Glomerular visceral epithelial cell (primary cell): Measurements from ENCODE around the gene AK5.
"Not testable (repeated sequence)": the region's sequence is repeated elsewhere in the genome, so short reads cannot be mapped to it uniquely, and the experiment has no call there.

Experiments
- DNase-seq: peaks from one replicate; pipeline ENCODE4 v3.0.0-alpha.2; 2016; ENCODE audit errors: extremely low spot score

Gene AK5

DNA sequence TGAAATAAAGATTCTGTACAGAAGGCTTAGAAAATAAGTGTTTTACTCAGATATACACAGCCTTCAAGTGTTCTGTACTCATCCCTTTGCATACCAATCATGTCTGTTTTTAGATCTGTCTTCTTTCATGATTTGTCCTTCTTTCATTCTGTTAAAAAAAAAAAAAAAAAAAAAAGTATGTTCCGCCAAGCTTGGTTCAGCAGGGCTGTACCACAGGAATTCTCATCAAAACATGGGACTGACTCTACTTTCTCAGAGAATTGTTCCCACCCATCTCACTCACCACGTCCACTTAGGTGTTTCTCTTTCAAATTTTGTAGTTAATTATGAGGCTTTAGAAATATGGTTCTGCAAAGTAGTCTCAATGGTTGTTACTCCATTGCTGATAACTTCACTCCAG is 119.0 kb downstream of the AK5 start:
- DNase-seq = no peak

DNA sequence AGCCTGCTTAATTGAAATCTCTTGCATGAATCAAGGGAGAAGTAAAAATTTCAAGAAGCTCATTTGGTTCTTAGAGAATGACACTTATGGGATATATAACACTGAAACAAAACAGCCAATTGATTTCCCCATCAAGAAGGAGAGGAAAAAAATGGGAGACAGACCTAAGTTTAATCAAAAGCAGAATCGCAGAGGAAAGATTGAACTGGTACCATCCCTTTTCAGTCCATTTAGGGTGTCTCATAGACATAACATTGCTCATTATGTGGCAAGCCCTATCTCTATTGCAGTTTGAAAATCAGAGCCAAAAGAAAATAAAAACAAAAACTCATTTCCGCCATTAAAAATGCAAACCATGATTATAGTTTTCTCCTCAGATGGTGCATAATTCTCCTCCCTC is 119.6 kb downstream of the AK5 start:
- no peak for DNase-seq

DNA sequence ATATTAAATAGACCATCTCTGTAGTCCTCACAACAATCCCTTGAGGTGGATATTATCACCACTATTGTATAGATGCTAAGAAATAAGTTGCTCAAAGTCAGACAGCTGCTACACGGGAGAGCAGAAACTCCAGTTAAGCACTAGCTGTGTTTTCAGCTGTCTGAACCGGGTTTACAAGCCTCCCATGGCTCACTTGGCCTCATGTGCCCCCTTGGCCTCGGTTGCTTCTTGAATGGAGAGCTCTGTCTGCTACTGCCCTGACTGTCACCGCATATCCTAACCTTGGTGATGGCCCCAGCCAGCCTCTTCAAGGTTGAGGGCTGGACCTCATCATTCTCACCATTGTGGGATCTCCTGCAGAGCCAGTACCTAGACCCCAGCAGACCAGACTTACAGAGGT is 123.4 kb downstream of the AK5 start:
- no peak for DNase-seq

DNA sequence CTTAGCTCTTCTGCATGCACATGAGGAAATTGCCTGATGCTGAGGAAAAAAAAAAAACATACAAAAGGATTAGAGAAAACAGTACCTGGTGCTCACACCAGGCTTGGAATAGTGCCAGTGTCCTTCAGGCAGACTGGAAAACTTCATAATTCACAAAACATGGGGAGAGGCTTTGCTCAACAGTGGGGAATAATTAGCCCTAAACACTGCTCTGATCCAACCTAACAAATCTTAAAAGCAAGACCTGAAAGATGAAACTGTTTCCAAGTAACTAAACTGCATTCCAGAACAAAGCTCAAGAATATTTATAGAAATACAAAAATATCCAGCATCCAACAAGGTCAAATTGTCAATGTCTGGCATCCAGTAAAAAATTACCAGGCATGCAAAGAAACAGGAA is 124.8 kb downstream of the AK5 start:
- DNase-seq = no peak

DNA sequence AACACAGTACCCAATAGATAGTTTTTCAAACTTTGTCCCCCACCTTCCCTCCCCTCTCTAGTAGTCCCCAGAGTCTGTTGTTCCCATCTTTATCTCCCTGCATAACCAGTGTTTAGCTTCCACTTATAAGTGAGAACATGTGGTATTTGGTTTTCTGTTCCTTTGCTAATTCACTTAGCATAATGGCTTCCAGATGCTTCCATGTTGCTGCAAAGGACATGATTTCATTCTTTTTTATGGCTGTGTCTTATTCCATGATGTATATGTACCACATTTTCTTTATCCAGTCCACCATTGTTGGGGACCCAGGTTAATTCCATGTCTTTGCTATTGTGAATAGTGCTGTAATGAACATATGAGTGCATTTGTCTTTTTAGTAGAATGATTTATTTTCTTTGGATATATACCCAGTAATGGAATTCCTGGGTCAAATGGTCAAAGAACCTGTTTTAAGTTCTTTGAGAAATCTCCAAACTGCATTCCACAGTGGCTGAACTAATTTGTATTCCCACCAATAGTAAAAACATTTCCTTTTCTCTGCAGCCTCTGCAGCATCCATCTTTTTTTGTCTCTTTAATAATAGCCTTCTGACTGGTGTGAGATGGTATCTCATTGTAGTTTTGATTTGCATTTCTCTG is 126.0 kb downstream of the AK5 start:
- DNase-seq = no peak

DNA sequence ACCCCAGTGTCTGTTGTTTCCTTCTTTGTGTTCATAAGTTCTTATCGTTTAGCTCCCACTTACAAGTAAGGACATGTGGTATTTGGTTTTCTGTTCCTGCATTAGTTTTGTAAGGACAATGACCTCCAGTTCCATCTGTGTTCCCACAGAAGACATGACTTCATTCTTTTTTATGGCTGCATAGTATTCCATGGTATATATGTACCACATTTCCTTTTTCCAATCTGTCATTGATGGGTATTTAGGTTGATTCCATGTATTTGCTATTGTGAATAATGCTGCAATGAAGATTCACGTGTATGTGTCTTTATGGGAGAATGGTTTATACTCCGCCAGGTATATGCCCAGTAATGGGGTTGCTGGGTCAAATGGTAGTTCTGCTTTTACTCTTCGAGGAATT is 127.1 kb downstream of the AK5 start:
- DNase-seq = not testable (repeated sequence)

DNA sequence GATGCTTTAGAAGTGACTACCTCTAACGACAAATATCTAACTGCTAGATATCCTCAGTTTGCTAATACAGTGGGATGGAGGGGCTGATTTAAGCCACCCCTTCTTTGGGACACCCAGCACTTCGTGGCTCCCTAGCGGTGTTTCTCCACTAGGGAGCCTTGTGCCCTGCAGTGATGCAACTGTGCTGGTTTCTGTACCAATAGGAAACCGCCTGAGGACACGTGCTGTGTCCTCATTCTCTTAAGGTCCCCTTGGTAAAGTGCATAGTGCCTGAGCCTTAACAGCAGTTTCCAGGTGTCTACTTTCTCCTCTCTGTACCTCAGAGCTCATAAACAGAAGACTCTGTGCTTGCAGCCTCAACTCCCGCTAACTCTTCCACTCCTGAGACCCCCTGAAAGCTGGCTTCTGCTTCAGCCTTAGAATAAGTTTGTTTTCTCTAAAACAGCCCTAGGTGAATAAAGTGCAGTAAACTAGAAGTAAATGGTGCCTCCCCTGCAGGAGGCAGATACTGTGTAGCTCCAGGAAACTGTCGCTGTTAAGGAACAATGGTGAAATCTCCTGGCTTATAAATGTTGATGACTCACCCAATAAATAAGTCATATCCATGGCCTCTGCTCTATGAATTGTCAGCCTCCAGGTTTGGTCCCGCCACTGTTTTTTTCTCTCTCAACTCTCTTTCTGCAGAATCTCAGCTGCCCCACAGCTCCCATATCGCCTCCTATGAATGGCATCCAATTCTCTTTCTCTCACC is 130.4 kb downstream of the AK5 start:
- no peak for DNase-seq

DNA sequence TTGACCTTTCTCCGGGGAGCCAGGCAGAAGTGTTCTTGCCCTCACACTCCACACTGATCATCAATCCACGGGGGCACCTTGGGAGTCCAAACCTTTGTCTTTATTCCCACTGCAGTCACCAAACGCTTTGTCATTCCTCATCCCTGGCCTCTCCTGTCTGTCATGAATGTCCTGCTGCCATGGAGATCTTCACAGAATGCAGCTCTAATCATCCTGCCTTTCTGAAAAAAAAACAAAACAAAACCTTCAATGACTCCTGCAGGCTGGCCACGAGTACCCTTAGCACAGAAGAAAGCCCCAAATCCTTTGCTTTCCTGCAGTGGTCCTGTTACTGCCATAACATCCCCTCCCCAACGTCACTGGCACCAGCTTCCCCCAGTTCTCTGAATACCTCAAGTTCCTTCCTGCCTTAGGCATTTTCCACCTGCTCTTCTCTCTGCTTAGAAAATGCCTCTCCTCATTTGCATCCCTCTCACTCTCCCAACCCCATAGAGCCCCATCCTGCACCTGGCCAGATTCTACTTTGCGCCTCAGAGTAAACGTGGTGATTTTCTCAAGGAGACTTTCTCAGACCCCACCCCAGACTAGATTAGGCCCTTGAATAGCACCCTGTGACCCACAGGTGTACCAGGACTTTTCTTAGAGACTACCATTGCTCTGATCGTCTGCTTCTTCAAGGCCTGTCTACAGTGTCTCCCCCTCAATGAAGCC is 131.2 kb downstream of the AK5 start:
- no peak for DNase-seq

DNA sequence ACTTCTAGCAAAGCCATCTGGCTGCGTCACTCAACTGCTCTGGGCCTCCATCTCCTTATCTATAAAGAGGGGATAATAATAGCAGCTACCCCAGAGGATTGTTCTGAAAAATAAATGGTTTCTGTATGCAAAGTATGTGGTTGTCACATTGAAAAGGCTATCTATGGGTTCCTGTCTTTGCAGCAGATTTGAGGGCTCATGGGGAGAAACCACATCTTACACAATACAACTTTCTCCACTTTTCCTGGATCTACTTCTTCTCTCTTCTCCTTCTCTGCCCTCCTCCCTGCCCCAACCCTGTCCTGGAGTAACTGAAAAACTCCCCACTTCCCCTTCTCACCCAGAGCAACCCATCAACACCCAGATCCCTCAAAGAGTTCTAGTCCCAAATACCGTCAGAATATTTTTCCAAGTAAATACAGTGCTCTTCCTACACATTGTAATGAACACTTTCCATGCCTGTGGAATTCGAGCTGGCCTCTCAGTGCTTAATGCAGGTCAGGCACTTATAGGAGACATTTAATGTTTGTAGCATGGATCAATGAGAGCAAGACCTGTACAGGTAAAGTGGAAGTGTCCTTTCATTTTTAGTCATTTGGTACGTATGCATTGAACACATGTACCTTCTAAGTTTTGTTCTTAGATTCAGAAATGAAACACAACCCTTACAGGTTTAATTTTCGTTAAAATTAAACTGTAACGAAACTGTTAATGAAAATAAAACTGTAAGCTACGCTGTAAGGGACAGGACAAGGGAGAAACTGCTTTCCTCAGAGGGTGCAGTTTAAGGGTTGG is 131.9 kb downstream of the AK5 start:
- no peak for DNase-seq

DNA sequence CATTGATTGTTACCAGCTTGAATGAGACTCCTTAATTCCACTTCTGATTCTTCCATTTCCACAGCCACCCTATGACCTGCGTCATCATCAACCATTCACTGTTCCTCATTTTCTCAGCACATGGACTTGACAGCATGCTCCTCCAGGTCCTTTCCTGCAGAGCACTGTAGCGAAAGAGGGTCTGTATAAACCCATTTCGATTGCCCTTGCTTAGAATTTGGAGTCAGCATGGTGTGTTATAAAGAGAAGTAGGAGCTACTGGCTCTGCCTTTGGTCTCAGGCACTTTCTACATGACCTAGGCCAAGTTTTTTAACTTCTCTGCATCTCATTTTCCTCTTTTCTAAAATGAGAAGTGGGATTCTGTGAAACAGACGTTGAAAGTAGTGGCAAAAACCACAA is 133.8 kb downstream of the AK5 start:
- no peak for DNase-seq

DNA sequence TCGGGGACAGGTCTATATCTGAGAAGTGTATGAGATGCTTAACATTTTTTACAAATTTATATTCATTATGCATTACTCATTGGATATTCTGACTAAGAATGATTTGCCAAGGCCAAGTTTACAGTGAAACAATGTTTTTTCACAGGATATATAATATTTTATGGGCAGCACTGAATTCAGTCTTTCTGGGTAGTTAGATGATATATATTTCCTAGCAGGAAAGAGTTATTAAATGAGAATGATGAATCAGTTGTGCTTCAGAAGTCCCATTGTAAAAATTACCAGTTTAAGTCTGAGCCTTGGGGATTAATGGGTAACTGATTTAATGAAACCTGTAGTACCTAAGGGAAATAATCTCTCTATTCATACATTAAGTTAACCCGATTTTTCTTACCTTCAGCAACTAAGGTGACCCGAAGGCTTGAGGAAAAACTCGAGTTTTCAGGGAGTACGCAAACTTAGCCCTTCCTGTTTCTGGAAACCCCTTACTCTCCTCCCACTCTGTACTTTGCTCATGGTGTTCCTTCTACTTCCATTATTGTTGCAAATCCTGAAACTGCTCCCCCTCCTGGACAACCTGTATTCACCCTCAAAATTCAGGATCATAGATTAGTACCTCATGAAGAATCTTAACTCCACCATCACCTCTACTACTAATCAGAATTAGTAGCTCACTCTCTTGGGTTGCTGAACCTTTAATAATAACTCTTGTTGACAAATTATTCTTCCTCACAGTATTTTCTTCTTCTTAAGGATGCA is 135.1 kb downstream of the AK5 start:
- DNase-seq = peak; percentile 19

DNA sequence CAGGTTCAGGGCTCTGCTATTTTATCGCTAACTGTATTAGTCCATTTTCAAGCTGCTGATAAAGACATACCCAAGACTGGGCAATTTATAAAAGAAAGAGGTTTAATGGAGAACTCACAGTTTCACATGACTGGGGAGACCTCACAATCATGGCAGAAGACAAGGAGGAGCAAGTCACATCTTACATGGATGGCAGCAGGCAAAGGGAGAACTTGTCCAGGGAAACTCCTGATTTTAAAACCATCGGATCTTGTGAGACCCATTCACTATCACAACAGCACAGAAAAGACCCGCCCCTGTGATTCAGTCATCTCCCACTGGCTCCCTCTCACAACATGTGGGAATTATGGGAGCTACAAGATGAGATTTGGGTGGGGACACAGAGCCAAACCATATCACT is 136.2 kb downstream of the AK5 start:
- DNase-seq = not testable (repeated sequence)

DNA sequence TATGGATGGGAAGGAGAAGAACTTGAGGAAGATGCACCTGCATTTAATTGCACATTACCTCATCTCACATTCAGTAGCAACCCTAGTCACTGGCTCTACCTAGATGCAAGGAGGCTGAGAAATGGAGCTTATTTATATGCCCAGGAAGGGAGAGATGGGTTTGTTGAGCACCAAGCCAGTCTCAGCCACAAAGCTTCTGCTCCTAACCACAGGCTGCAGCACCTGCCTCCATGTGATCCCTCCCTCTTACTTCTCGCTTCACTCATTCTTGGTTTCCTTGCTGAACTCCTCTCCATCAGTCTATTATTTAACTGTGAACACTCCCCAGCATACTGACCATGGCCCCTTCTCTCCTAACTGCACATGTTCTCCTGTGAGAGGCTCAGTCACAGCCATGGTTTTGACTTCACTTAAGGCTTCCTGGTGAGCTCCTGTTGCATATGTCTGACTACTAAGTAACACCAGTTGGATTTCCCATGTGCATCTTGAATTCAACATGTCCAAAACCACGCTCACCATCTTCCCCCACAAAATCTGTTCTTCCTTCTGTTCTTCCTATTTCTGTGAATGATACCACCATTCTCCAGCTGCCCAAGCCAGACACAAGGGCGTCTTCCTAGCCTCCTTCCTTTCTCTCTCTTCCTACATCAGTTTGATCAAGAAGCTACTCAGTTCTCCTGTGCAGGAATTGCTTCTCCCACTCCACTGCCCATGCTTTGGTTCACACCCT is 139.8 kb downstream of the AK5 start:
- no peak for DNase-seq

DNA sequence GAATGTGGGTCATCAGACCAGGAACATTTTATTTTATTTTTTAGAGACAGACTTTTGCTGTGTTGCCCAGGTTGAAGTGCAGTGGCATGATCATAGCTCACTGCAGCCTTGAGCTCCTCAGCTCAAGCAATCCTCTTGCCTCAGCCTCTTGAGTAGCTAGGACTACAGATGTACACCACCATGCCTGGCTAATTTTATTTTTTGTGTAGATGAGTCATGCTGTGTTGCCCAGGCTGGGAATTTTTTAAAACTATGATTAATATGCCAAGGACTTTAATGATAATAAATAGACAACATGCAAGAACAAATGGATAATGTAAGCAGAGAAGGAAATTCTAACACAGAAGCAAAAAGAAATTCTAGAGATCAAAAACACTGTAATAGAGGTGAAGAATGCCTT is 142.4 kb downstream of the AK5 start:
- peak; percentile 14 for DNase-seq

DNA sequence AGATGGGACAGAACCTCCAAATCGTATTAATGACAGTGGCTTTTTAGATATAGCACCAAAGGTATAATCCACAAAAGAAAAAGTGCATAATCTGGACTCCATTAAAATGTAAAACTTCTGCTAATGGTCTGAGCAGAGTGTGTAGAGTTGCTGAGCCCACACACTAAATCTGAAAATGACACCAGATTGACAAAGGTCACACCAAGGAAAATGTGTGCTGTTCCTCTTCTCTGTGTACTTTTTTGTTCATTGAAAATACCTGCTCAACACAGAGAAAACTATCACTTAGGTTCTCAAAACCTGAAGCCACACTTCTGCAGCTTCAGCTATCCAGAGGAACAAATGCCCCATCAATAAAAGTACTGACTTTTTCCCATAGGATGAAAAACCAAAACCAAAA is 146.2 kb downstream of the AK5 start:
- DNase-seq = no peak

DNA sequence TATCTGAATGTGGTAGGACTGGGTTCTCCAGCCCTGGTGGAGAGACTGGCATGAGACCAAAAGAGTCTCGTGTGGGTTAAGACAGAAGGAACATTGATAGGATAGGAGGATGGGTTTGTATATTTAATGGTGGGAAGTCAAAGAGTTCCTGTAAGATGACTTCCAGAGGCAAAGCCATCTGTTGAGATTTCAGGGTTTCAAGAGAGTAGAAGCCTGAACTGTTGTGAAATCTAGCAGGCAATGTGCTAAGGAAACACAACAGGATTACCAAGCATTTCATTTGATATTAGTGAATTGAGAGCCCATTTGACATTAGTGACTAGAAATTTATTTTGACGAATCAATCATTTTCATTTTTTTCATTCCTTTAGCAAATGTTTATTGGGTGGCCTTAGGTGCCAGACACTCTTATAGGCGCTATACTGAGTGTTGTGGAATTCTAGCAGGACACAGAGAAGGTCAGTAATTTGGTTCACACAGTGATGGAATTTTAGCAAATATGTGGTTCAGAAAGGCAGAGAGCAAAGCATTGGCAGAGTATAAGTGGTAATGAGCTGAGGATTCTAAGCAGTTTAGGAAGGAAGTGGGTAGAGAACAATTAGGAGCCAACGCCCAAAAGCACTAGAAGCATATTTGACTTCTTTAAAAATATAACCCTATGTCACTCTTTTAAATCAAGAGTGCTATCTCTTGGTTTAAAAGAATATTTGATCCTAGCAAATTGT is 149.3 kb downstream of the AK5 start:
- no peak for DNase-seq

DNA sequence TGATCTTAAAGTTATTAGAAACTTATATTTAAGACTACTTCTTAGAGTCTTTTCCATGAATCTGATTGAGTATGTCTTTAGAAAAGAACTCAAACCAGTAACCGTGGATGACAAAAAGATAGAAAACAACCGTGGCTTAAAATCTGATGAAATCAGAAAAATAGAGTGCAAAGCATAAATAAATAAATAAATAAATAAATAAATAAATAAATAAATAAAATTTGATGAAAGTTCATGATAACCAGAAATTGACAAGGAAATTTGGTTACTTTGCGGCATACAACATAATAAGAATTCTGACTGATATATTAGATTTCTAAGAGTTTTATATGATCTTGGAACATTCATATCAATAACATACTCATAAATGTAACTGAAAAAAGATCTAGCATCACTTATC is 152.1 kb downstream of the AK5 start:
- no peak for DNase-seq

DNA sequence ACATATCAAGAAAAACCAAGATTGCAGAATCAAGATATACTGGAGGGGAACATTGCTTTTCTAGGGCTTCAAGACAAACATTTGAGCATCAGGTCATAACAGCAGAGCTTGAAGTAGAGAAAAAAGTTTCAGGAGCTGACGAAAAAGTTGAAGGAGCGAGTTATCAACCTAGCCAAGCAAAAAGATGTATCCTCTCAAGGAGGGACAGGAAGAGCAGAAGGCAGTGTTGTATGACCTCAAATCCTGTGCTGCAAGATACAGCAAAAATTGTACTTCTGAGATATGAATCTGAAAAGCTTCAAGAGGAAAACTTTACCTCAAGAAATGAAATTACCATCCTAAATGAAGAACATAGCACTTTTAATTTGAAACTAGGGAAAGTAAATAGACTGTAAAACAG is 153.1 kb downstream of the AK5 start:
- no peak for DNase-seq

DNA sequence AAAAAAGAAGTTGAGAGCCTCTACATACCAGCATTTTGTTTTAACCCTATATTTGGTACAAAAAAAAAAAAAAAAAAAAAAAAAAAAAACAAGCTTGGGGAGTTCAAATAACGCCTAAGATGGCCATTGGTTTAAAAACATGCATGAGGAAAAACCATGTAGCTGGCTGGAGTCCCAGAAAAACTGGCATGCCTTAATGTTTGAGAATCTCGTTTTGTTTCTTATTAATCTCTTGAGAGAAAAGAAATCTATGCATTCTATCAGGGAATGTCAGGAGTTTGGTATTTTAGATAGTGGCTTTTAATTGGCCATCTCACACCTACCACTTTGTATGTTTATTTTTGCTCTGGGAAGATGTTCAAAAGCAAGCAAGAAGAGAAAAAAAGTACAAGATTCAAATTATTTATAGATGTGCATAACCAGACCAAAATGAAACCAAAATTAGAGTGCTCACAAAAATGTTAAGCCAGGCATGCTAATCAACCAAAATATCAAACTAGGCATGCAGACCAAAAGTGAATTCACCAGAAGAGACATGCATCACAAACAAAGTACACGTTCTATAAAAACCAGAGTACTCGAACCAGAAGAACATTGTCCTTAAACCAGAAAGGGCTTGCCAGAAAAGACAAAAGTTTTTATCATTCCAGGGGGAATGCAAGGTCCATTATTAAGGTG is 156.6 kb downstream of the AK5 start:
- DNase-seq = no peak
